ENCODE results near the gene PLXDC2. TPM values are rescaled to one million over a fixed set of nuclear protein-coding genes. Genes with fewer than 3 reads are reported as not detected.

Gene PLXDC2
- total and polyA plus RNA-seq, 11 donors = 3.4 to 36.4 (median 17.1) TPM

- 91 to 96% (median 94%) methylated on average over 2 of the region's 2 CpGs for WGBS, 4 donors
- Histone ChIP-seq H3K9me3 (peaks cover 0 to 39% (median 14%) of the 10 kb centered on the region in 12 donors), H3K4me1 (peaks cover 0 to 4% (median 0%) of the 10 kb centered on the region in 12 donors), H3K27me3 (no peaks in the 10 kb centered on the region), H3K36me3 (no peaks in the 10 kb centered on the region), H3K27ac (peak overlapping the region in 1 of 12 donors; percentile 25), H3K4me3 (no peak overlapping the region)
- DNase-seq (no peak), ATAC-seq (peak in 1 of 4 donors; percentile 34)
- TF ChIP-seq CTCF (IDR thresholded peaks at IDR 0.05) = no peak
- intact Hi-C loops (cut with DNase I) = no loop called here
These were observed 312.6 kb downstream of the PLXDC2 start for GRCh38 chr10:20128811-20129210.

- TF ChIP-seq POLR2A (IDR thresholded peaks at IDR 0.05) (no peak), CTCF (IDR thresholded peaks at IDR 0.05) (no peak)
These were observed 316.6 kb downstream of the PLXDC2 start for GRCh38 chr10:20132816-20133215.

GRCh38 chr10:20133669-20134189, 317.5 kb downstream of the PLXDC2 start:
- Histone ChIP-seq H3K9me3 (peaks cover 0 to 48% (median 24%) of the 10 kb centered on the region in 12 donors), H3K4me1 (no peaks in the 10 kb centered on the region), H3K27me3 (no peaks in the 10 kb centered on the region), H3K27ac (no peak overlapping the region), H3K36me3 (no peaks in the 10 kb centered on the region), H3K4me3 (no peak overlapping the region)
- TF ChIP-seq POLR2A (IDR thresholded peaks at IDR 0.05) = no peak
- no peak for TF ChIP-seq CTCF (IDR thresholded peaks at IDR 0.05)
- WGBS, 4 donors = 94 to 98% (median 97%) methylated on average over 2 of the region's 2 CpGs
- intact Hi-C loops (cut with DNase I) = no loop called here
- no peak for DNase-seq
- ATAC-seq = no peak

More at GRCh38 chr10:20132816-20133215, 316.6 kb downstream of the PLXDC2 start:
- intact Hi-C loops (cut with DNase I) = no loop called here
- Histone ChIP-seq H3K27me3 (no peaks in the 10 kb centered on the region), H3K9me3 (peaks cover 0 to 48% (median 24%) of the 10 kb centered on the region in 12 donors), H3K36me3 (no peaks in the 10 kb centered on the region), H3K27ac (no peak overlapping the region), H3K4me3 (no peak overlapping the region), H3K4me1 (peaks cover 0 to 4% (median 0%) of the 10 kb centered on the region in 12 donors)
- ATAC-seq (no peak), DNase-seq (no peak)
- 78 to 87% (median 84%) methylated on average over 2 of the region's 2 CpGs for WGBS, 4 donors

GRCh38 chr10:20142311-20142710, 326.1 kb downstream of the PLXDC2 start:
- H3K27me3 ChIP-seq = no peaks in the 10 kb centered on the region
- H3K36me3 ChIP-seq = peaks cover 0 to 23% (median under 1%) of the 10 kb centered on the region in 9 donors
- DNase-seq (no peak), ATAC-seq (no peak)
- no peak overlapping the region for H3K4me3 ChIP-seq
- TF ChIP-seq POLR2A (IDR thresholded peaks at IDR 0.05) (no peak), CTCF (IDR thresholded peaks at IDR 0.05) (no peak)
- H3K27ac ChIP-seq = no peak overlapping the region
- intact Hi-C loops (cut with DNase I) = no loop called here
- no peaks in the 10 kb centered on the region for H3K9me3 ChIP-seq
- H3K4me1 ChIP-seq = no peaks in the 10 kb centered on the region

Data from heart left ventricle (tissue), 16 donors.